Measurements from ENCODE around the gene USP38. TPM values are rescaled to one million over a fixed set of nuclear protein-coding genes. Genes with fewer than 3 reads are reported as not detected.
"Not testable (repeated sequence)": the region's sequence is repeated elsewhere in the genome, so short reads cannot be mapped to it uniquely, and the experiment has no call there.

The USP38 gene
- polyA plus RNA-seq, 5 donors, result 15.6 to 21.8 (median 20.4) TPM

DNA sequence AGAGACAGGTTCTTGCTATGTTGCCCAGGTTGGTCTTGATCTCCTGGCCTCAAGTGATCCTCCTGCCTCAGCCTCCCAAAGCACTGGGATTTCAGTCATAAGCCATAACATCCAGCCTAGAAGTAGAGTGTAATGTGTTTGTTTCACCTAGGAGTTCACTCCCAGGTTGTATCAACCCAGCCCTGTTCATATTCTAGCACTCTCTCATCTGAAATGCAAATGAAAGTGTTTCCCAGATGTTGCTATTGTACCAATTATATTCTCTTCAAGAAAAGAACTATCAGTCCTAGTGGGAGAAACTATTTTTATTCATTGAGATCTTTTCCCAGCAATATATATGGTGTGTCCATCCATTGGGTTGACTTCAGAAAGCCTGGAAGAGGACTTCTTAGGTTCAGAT is 72.6 kb downstream of the USP38 start:
- DNase-seq, result no peak

DNA sequence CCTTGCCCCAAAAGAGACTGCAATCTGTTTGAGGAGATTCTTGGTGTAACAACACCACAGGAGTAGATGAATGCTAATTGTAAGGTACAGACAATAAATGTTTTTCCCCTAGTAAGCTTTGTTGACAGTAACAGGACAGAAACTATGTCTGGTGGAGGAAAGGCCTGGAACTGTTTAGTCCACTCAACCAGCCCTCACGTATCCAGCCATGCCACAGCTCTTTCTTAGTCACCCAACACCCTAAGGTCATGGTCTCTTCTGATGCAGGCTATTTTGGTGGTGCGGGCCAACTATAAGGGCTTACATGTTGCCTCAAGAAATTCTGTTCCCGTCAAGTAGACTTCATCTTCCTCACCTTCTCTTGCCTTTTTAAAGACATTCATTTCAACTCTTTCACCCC is 76.0 kb downstream of the USP38 start:
- DNase-seq, result no peak

DNA sequence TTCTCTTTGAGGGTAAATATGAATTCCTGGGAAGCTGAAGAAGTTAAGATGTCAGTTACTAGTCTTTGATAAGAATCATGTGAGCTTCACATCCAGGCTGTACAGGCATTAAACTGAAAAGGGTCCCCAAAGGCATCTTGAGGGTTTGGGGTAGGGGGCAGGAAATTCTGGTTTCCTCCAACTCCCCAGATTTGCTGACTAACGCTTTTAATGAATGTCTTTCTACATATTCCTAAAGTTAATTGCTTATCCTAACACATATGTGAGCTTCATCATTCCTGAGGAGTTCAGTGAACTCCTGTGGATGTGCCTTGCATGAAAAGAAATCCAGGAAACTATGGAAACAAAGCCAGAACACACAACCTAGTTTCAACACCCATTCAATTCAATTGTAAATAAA is 78.1 kb downstream of the USP38 start:
- no peak for DNase-seq

DNA sequence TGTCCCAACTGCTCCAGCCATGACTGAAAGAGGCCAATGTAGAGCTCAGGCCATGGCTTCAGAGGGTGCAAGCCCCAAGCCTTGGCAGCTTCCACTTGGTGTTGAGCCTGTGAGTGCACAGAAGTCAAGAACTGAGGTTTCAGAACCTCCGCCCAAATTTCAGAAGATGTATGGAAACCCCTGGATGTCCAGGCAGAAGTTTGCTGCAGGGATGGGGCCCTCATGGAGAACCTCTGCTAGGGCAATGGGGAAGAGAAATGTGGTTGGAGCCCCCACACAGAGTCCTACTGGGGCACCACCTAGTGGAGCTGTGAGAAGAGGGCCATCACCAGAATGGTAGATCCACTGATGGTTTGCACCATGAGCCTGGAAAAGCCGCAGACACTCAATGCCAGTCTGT is 83.0 kb downstream of the USP38 start:
- DNase-seq, result not testable (repeated sequence)

DNA sequence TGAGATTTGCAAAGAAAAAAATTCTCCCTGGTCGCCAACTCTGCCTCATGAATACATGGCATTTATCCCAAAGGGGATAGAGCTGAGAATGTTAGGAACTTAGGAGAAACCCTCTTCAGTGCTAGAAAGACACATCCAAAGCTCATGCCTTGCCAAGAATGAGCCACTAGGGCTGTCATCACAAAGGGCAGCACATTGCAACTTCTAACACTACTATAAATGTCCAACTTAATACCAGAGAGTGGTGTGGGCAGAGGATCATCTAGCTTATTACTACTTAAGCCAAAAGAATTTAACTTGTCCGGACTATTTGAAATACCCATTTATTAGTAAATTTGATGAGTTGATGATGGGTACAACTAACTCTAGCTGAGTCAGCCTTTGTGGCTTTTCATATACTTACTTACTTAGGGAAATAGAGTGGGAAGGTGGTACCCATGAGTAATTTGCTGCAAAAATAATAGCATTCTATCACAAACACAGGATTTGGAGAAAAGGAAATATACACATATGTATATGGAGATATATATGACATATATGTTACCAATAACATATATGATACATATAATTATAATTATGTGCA is 85.6 kb downstream of the USP38 start:
- no peak for DNase-seq

Other genes starting within 250 kb of the USP38 start
- gene GAB1, start 152.0 kb downstream of the USP38 start, polyA plus RNA-seq (ENCODE audit: insufficient read depth in 1 of 5, insufficient read length in 5 of 5, low replicate concordance in 1 of 5), result 100 to 1,000 TPM in 1 of 5 donors, 10 to 100 TPM in 4; 54.7 to 103 (median 96.1) TPM

Measured in right lung (tissue), 5 donors.